KOPT-K1 (cell line): ENCODE data around the gene CD83.

ENCODE experiments used
- H3K27ac ChIP-seq: fragments of 200-600 bp; sonication (generic); 2 replicates; pipeline ENCODE4 v1.5.1; 2016; ENCODE audit warnings: antibody characterized with exemption, mild to moderate bottlenecking, low read depth, low read length; ENCODE audit not compliant: poor library complexity, severe bottlenecking
- H3K36me3 ChIP-seq: fragments of 200-600 bp; sonication (generic); 2 replicates; pipeline ENCODE4 v1.5.1; 2017; ENCODE audit warnings: antibody characterized with exemption, mild to moderate bottlenecking, low read length, moderate library complexity; ENCODE audit not compliant: insufficient read depth
- H3K9me3 ChIP-seq: fragments of 200-600 bp; sonication (generic); 2 replicates; pipeline ENCODE4 v1.5.1; 2017; ENCODE audit warnings: antibody characterized with exemption, low read length, mild to moderate bottlenecking; ENCODE audit not compliant: insufficient read depth, poor library complexity, severe bottlenecking

The CD83 gene

DNA sequence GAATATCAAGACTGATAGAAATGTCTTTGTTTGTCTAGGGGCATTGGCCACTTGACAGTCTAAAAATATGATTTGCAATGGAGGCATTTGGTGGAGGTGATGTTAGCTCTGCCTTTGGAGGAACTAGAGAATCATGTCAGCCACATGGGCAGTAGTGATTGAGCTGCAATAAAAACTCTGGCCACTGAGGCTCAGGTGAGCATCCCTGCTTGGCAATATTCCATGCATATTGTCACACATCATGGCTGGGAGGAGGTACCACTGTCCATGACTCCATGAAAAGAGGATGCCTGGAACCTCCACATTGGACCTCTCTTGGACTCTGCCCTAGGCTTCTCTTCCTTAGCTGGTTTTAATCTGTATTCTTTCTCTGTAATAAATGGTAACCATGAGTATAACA is 10.6 kb upstream of the CD83 start:
- no peak overlapping the region for H3K27ac ChIP-seq
- H3K9me3 ChIP-seq, result peaks cover 15% of the 10 kb centered on the region
- no peaks in the 10 kb centered on the region for H3K36me3 ChIP-seq

DNA sequence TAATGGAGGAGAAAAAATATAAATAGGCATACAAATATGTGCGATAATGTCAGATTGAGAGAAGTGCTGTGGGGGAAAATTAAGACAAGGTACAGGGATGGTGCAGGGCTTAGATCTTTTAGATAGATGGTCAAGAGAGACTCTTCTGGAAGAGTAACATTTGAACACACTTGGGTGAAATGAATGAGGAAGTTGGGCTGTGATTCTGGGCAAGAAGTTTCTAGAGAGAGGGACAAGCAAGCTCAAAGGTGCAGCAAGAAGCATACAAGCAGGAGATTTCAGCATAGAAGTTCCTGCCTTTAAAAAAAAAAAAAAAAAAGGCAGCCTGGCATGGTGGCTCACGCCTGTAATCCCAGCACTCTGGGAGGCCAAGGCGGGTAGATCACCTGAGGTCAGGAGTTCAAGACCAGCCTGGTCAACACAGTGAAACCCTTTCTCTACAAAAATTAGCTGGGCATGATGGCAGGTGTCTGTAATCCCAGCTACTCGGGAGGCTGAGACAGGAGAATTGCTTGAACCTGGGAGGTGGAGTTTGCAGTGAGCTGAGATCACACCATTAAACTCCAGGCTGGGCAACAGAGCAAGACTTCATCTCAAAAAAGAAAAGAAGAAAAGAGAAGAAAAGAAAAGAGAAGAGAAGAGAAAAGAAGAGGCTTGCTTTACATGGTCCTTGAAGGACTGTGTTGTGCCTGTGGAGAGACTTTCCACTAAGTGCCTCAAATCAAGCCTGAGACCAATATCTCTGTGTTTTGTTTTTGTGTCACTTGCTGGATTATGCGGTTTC is 9.7 kb upstream of the CD83 start:
- Histone ChIP-seq H3K9me3 (peaks cover 15% of the 10 kb centered on the region), H3K27ac (no peak overlapping the region), H3K36me3 (no peaks in the 10 kb centered on the region)

DNA sequence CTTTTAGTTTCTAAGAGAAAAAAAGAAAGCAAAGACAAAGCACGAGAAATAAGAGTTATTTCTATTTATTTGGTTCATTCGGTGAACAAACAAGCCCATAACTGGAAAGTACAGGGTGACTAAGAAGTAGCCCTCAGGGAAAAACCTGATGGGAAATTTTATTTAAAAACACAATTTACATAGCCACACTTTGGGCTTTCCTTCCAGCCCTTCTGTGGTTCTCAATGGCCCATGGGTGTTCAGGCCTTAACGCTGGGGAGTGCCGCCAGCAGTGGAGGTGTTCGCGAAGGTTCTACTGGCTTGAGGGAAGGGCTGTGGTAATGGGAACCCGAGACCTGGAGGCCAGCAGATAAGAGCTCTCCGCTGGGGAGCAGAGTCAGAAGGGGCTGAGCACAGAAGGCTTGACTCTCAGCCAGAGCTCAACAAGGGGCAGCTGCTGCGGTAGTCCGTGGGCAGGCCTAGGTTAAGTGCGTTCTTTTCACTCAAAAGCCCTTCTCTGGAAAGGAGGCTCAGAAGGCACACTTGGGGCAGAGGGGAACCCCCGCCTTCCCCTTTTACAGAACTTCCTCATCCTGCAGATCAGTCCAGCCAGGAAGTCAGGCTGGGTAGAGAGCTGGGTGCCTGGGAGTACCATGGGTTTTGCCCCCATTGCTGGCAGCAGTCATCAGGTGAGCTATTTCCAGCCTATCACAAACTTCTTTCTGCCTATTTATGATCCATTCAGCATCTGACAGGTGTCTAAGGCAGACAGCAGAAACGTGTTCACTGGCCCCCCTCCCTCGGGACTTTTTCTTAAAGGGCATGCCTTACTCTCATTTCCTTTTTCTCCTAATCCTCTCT is 8.8 kb upstream of the CD83 start:
- Histone ChIP-seq H3K9me3 (peaks cover 15% of the 10 kb centered on the region), H3K36me3 (no peaks in the 10 kb centered on the region), H3K27ac (no peak overlapping the region)

DNA sequence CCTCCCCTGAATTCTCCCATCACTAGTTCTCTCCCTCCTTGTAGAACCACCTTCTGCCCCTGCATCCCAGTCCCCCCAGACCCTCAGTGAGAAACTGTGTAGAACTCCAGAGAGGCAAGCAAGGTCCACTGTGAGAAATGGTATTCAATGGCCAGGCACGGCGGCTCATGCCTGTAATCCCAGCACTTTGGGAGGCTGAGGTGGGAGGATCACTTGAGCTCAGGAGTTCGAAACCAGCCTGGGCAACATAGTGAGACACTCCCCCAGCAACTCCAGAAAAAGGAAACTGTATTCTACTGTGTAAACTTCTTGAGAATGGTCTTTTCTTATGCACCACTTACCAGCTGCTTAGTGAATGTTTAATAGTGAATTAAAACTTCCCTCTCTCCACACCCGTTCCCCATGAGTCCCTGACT is 8.2 kb upstream of the CD83 start:
- H3K9me3 ChIP-seq, result peaks cover 15% of the 10 kb centered on the region
- H3K27ac ChIP-seq, result no peak overlapping the region
- H3K36me3 ChIP-seq, result no peaks in the 10 kb centered on the region

DNA sequence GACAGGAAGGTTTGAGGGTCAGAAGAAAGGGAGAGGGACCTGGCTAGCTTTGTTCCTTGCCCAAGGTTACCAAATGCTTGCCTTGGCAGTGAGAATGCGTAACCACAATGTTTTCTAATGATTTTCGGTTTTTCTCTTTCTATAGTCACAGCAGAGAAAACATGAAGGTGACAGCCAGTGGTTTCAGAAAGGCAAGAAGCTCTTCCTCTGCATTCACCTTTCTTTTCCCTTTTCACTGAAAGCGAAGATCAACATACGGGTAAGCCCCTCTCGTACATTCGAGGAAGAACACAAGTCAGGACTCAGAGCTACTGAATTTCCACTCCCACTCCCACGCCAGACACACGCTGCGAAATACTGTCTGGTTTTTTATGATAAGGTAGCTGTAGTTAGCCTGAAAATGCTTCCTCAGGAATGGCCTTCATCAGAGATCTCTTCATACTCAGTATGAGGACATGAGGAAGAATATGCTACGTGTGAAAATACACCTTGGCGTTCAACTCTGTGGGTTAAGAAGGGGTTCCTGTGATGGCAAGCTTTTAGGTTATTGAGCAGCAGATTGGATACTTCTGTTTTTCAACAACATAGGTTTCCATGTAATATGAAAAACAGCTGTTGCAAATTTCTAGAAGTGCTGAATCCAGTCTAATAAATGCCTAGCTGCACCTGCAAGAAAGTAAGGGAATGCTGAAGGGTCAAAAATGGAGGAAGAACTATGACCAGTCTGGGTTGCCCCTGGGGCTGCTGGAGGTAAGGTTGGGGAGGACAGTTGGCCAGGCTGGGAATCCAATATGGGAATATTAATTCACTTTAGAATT is 7.4 kb upstream of the CD83 start:
- Histone ChIP-seq H3K9me3 (peaks cover 15% of the 10 kb centered on the region), H3K27ac (no peak overlapping the region), H3K36me3 (no peaks in the 10 kb centered on the region)

DNA sequence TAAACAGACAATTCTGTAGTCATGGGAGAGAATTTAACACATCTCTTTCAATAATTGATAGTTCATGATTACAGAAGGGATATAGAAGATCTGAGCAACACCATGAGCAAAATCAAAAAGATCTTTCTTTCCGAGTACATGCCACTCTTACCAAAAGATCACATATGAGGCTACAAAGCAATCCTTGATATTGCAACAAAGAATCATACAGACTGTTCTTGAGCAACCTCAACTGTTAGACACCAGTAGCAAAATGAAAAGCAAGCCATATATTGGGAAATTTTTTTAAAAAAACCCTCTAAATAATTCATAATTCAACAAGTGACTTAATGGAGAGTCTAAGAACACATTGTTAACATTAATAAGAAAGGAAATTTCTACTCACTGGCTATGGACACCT is 3.6 kb upstream of the CD83 start:
- no peaks in the 10 kb centered on the region; the same call in 1 of the 2 replicates for H3K36me3 ChIP-seq
- no peak overlapping the region for H3K27ac ChIP-seq
- no peaks in the 10 kb centered on the region for H3K9me3 ChIP-seq

DNA sequence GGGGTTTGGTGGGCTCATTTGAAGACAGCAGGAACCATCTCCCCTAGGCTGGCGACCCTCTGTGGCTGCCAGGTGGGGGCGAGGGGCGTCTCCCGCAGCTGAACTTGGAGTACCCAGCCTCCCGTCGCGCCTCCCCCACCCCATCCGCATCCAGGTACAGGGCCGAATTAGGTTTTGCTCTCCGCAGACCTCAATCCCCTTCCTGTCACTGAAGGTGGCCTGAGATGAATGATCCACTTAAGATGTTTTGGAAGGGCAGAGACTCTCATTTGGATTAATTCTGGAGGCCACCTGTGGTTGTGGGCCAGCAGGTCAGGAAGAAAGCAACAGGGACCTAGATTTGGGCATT is 493 bp downstream of the CD83 start:
- H3K9me3 ChIP-seq, result no peaks in the 10 kb centered on the region
- H3K27ac ChIP-seq, result peak overlapping the region; percentile 69
- peaks cover 36% of the 10 kb centered on the region for H3K36me3 ChIP-seq

DNA sequence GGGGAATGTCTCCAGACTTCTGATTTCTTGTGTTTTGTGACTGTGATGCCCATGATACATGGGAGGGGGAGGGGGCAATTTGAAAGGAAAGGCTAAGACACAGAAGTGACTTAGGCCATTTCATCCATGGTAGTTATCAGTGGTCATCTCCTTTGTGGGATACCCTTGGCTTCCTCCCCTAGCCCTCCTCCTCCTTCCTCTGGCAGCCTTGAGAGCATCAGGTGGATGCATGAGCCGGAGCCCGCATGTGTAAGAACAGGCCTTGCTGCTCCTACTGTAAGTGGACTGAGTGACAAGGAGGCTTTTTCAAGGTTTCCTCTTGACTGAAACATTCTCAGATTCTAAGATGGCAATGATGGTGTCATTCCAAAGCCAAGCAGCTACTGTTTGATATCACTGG is 874 bp downstream of the CD83 start:
- Histone ChIP-seq H3K27ac (peak overlapping the region; percentile 69), H3K36me3 (peaks cover 40% of the 10 kb centered on the region), H3K9me3 (no peaks in the 10 kb centered on the region)

DNA sequence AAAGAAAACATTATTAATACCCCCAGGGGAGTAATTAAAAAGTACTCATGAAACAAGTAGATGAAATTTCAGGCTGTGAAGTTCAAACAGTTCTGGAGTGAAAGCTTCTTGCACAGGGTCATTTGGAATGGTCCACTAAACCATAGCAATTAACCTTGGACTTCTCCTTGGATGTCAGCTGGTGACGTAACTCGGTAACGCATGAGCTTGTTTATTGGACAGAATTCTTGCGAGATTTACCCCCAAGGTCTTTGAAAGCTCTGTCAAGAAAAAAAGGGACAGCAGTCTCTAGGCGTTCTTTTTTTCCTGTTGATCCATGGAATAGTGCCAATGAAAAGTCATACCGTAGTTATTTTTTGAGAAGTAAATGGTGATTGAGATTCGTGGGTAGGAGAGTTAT is 2.2 kb downstream of the CD83 start:
- Histone ChIP-seq H3K9me3 (no peaks in the 10 kb centered on the region), H3K36me3 (peaks cover 52% of the 10 kb centered on the region), H3K27ac (no peak overlapping the region)

DNA sequence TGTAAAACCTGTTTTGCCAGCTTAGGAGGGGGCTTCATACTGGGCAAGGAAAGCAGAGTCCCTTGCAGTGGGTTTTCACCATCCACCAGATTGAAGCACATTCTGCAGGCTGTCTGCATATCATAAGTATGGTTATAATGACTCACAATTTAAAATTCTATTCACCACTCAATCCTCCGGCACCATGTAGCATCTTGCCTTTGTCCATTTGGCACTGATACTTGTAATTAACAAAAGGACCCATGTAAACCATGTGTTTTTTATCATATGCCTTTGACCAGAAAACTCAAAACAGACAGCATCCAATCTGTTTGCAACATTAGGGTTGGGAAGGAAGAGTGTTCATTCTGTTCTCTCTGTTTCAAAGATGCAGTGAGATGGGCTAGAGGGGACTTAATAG is 3.0 kb downstream of the CD83 start:
- no peak overlapping the region for H3K27ac ChIP-seq
- H3K9me3 ChIP-seq, result no peaks in the 10 kb centered on the region
- peaks cover 59% of the 10 kb centered on the region for H3K36me3 ChIP-seq

DNA sequence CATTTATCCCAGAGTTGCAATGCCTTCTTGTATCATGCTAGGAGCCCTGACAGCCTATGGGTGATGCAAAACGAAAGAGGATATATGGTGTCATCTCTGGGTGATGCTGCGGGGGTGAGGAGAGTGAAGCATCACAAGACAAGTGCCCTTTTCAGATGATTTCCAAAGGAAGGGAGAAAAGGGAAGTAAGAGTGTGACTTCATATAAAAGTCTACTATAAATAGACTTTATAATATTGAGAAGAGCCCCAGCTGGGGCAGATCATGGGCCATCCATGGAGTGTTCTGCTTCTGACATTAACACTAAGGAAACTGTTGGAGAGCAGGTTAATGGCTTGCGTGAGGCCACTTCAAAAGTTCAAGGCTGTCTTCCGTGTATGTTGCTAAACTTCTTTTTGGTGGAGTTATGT is 4.4 kb downstream of the CD83 start:
- Histone ChIP-seq H3K27ac (no peak overlapping the region), H3K36me3 (peaks cover 66% of the 10 kb centered on the region), H3K9me3 (no peaks in the 10 kb centered on the region)

DNA sequence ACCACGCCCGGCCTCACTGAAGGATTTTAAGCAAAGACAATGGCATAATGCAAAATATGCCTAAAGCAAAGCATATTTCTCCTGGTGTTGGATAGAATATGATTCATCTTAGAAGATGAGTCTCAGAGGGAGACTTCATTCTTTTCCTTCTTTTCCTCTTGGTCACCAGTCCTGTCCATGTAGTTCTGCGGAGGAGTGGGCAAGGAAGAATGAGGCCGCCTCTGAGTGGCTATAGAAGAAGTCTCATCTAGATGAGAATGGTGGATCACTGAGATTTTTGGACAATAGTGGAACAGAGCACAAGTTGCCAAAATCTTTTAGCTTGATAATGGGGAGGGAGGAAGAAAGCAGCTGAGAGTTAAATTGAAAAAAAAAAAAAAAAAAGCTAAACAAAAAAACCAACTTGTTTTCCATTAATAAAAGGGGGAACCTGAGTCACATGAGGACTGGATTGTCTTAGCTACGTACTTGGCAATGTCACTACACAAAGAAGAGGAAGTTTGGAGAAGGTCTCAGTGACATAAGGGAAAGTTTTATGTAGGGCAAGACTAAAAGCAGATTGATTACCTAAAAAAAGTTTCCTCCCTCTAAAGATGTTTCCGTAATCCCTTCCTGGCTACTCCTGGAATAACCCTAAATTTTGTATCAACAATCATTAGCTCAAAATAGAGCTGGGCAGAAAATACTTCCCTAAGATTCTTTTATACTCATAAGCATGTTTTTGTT is 6.0 kb downstream of the CD83 start:
- Histone ChIP-seq H3K9me3 (no peaks in the 10 kb centered on the region), H3K36me3 (peaks cover 66% of the 10 kb centered on the region), H3K27ac (no peak overlapping the region)

DNA sequence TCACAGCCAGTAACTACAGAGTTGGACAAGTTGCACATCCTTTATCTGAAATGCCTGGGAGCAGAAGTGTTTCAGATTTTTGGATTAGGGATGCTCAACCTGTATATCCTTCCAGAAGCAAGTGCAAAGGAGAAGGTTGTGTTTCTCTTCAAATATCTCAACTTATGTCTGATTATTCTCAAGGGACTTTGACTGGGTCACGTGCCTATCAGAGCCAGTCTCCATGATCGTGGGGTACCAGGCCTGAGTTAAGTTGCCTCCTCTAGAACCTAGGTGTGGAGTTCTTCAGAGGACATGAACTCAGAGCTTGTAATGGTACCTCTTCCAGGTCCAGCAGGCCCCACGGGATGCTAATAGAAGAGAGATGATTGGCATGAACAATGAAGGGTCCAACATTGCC is 7.8 kb downstream of the CD83 start:
- H3K36me3 ChIP-seq, result peaks cover 57% of the 10 kb centered on the region
- H3K9me3 ChIP-seq, result no peaks in the 10 kb centered on the region

DNA sequence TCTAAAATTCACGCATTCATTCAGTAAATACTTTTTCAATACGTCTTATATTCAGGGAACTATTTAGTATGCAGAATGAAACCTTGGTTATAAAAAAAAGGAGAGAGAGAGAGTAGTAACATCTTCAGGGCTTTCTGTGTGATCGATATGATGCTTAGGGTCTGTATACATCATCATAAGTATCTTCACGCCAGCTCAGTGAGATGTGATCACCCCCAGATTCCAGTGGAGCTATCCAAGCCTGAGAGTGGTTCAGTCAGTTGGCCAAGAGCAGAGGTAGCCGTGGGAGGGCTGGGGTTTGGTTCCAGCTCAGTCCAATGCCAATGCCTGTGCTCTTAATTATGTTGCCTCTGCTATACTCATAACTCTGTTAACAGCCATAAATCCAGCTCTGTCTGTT is 8.6 kb downstream of the CD83 start:
- Histone ChIP-seq H3K27ac (no peak overlapping the region), H3K9me3 (no peaks in the 10 kb centered on the region), H3K36me3 (peaks cover 57% of the 10 kb centered on the region)

More for the DNA sequence above, 7.8 kb downstream of the CD83 start:
- H3K27ac ChIP-seq, result no peak overlapping the region
